Smooth muscle cell (in vitro differentiated cells): ENCODE measurements around the gene TRMT1. TPM values are rescaled to one million over a fixed set of nuclear protein-coding genes. Genes with fewer than 3 reads are reported as not detected.

ENCODE experiments used
- DNase-seq: peaks from one replicate; lab custom pipeline; 2025; ENCODE audit not compliant: unreplicated experiment; lab: John Stamatoyannopoulos, UW
- H2AFZ ChIP-seq: fragments of 200-600 bp; sonication (generic); 2 replicates; pipeline ENCODE4 v1.6.0; 2016; ENCODE audit warnings: antibody characterized with exemption, low read depth, mild to moderate bottlenecking
- H3F3A ChIP-seq: fragments of 200-600 bp; sonication (generic); 2 replicates; pipeline ENCODE4 v1.6.0; 2017; ENCODE audit warnings: antibody characterized with exemption, low read depth
- H3K27ac ChIP-seq: fragments of 200-600 bp; sonication (generic); 2 replicates; pipeline ENCODE4 v1.5.1; 2016; ENCODE audit warnings: low read depth, mild to moderate bottlenecking
- H3K27me3 ChIP-seq: fragments of 200-600 bp; sonication (generic); 2 replicates; pipeline ENCODE4 v1.6.1; 2016; ENCODE audit warnings: low read depth, mild to moderate bottlenecking
- H3K36me3 ChIP-seq: fragments of 200-600 bp; sonication (generic); 2 replicates; pipeline ENCODE4 v1.5.1; 2016; ENCODE audit warnings: low read depth
- H3K4me1 ChIP-seq: fragments of 200-600 bp; sonication (generic); 2 replicates; pipeline ENCODE4 v1.5.1; 2016; ENCODE audit warnings: low read depth
- H3K4me2 ChIP-seq: fragments of 200-600 bp; sonication (generic); 2 replicates; pipeline ENCODE4 v1.6.0; 2016; ENCODE audit warnings: mild to moderate bottlenecking
- H3K4me3 ChIP-seq: fragments of 200-600 bp; sonication (generic); 2 replicates; pipeline ENCODE4 v1.5.1; 2016; ENCODE audit warnings: mild to moderate bottlenecking
- H3K79me2 ChIP-seq: fragments of 200-600 bp; sonication (generic); 2 replicates; pipeline ENCODE4 v1.6.0; 2016; ENCODE audit warnings: low read depth, mild to moderate bottlenecking
- H3K9ac ChIP-seq: fragments of 200-600 bp; sonication (generic); 2 replicates; pipeline ENCODE4 v1.6.0; 2016; ENCODE audit warnings: low read depth
- H3K9me3 ChIP-seq: fragments of 200-600 bp; sonication (generic); replicated peaks from 2 replicates; pipeline ENCODE4 v1.5.1; 2016; ENCODE audit warnings: low read depth
- H4K20me1 ChIP-seq: fragments of 200-600 bp; sonication (generic); 2 replicates; pipeline ENCODE4 v1.6.0; 2016; ENCODE audit warnings: low read depth
- WGBS: methylation state at CpG from one replicate; pipeline ENCODE4 v1.1.7; 2016; ENCODE audit warnings: low lambda C conversion rate; 5-methylcytosine and 5-hydroxymethylcytosine counted together
- polyA plus RNA-seq: library from polyadenylated mRNA; unstranded; fragments of >200 nt; fragmentation: Nextera tagmentation; extraction: Ambion mirVana; gene quantifications from 2 replicates; pipeline ENCODE4 v1.2.1, GENCODE V29; 2016
- total RNA-seq: library from RNA; depleted of rRNA; stranded (reverse); fragments of >200 nt; gene quantifications from 2 replicates; pipeline ENCODE4 v1.2.3, GENCODE V29; 2014
- TF ChIP-seq, protein P1 (sequence below): fragments of 200-600 bp; sonication (generic); IDR thresholded peaks from 2 replicates; pipeline ENCODE4 v1.5.1; 2017; ENCODE audit warnings: borderline replicate concordance, mild to moderate bottlenecking, antibody characterized with exemption; ENCODE audit not compliant: insufficient read depth, poor library complexity, severe bottlenecking

The TRMT1 gene
- total and polyA plus RNA-seq, 2 experiments from 2014 or later, result 21.9 to 37.4 TPM

DNA sequence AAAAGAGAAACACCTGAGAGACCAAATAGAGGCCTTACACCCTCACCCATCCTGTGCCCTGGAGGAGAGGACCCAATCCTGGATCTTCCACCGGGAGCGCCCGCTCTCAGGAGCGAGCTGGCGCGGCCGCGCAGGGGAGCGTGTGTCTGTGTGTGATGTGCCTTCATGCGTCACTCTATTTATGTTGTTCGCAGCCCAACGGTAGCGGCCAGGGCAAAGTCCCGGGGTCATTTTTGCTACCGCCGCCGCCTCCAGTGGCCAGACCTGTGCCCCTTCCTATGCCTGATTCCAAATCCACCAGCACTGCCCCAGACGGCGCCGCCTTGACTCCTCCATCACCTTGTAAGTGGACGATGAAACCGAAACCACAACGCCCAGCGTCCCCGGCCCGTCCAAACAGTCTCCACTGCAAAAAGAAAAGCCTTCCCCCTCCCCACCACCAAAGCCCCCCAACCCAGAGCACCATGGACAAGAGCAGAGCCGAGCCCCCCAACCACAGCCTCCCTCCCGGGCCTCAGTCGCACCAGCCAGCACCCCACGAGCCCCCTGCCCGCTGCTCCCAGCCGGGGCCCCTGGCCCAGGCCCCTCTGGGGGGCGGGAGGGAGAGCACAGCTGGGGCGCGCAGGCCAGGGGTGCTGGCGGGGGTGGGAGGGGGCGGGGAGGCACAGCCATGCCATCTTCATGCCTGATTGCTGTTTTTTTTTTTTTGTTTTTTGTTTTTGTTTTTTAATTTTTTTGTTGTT lies 28.6 kb downstream of the TRMT1 start:
- Histone ChIP-seq H3K4me2 (no peak overlapping the region), H3K27ac (no peak overlapping the region), H3K4me1 (peaks cover 15% of the 10 kb centered on the region), H3K9me3 (no peaks in the 10 kb centered on the region), H3K79me2 (no peaks in the 10 kb centered on the region), H2AFZ (no peak overlapping the region), H3K36me3 (no peaks in the 10 kb centered on the region), H3K27me3 (no peaks in the 10 kb centered on the region), H3K9ac (no peak overlapping the region), H4K20me1 (no peaks in the 10 kb centered on the region), H3F3A (no peaks in the 10 kb centered on the region), H3K4me3 (no peak overlapping the region)
- 93% methylated on average over 21 of the region's 37 CpGs for WGBS
- TF ChIP-seq, protein P1, sequence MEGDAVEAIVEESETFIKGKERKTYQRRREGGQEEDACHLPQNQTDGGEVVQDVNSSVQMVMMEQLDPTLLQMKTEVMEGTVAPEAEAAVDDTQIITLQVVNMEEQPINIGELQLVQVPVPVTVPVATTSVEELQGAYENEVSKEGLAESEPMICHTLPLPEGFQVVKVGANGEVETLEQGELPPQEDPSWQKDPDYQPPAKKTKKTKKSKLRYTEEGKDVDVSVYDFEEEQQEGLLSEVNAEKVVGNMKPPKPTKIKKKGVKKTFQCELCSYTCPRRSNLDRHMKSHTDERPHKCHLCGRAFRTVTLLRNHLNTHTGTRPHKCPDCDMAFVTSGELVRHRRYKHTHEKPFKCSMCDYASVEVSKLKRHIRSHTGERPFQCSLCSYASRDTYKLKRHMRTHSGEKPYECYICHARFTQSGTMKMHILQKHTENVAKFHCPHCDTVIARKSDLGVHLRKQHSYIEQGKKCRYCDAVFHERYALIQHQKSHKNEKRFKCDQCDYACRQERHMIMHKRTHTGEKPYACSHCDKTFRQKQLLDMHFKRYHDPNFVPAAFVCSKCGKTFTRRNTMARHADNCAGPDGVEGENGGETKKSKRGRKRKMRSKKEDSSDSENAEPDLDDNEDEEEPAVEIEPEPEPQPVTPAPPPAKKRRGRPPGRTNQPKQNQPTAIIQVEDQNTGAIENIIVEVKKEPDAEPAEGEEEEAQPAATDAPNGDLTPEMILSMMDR, result no peak
- DNase-seq, result no peak

GRCh38 chr19:13087295-13087694 lies 29.2 kb downstream of the TRMT1 start:
- Histone ChIP-seq H3K4me2 (no peak overlapping the region), H3K27me3 (no peaks in the 10 kb centered on the region), H3K9ac (no peak overlapping the region), H3F3A (no peaks in the 10 kb centered on the region), H3K27ac (no peak overlapping the region), H4K20me1 (no peaks in the 10 kb centered on the region), H3K36me3 (no peaks in the 10 kb centered on the region), H3K4me1 (peaks cover 17% of the 10 kb centered on the region), H3K9me3 (no peaks in the 10 kb centered on the region), H3K4me3 (no peak overlapping the region), H3K79me2 (no peaks in the 10 kb centered on the region), H2AFZ (no peak overlapping the region)
- TF ChIP-seq, protein P1, result no peak
- DNase-seq, result no peak
- 94% methylated on average over 12 of the region's 12 CpGs for WGBS

DNA sequence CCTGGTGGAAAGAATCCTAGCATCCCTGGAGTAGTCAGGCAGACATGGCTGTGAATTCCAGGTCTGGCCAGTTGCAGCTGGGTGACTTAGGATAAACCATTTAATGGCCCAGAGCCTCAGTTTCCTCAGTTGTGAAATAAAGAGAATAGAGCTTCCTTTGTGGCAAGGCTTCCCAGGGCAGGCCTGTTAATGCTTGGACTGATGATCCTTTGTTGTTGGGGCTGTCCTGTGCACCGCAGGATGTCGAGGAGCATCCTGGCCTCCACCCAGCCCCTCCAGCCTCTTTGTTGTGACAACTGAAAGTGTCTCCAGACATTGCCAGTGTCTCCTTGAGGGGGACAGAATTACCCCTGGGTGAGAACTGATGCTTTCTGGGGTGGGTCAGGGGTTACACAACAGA lies 30.2 kb downstream of the TRMT1 start:
- Histone ChIP-seq H3K36me3 (no peaks in the 10 kb centered on the region), H3F3A (no peaks in the 10 kb centered on the region), H3K27me3 (no peaks in the 10 kb centered on the region), H3K9me3 (no peaks in the 10 kb centered on the region), H3K27ac (no peak overlapping the region), H3K9ac (no peak overlapping the region), H2AFZ (no peak overlapping the region), H3K79me2 (no peaks in the 10 kb centered on the region), H4K20me1 (no peaks in the 10 kb centered on the region), H3K4me2 (no peak overlapping the region), H3K4me1 (peaks cover 7% of the 10 kb centered on the region), H3K4me3 (no peak overlapping the region)
- no peak for DNase-seq
- 91% methylated on average over 2 of the region's 2 CpGs for WGBS
- TF ChIP-seq, protein P1, result no peak

DNA sequence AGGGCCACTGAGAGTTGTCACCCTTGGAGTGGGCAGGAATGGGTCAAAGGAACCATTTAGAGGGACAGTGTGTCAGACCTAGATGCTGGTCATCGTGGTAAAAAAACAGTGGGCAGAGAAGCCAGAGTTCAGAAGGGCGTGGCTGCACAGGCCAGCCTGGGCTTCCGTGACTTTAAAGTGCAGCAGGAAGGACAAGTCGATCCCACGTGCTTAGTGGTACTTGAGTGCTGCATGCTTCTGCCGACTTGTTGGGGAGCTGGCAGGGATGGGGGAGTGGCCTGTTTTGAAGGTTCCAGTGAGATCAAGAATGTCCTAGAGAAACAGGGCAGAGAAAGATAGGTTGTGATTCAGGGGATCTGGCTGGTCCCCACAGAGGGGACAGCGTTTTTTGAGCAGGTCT lies 30.9 kb downstream of the TRMT1 start:
- Histone ChIP-seq H3K4me2 (no peak overlapping the region), H3K79me2 (no peaks in the 10 kb centered on the region)

More for the DNA sequence above, 30.9 kb downstream of the TRMT1 start:
- TF ChIP-seq, protein P1, result no peak
- Histone ChIP-seq H3K27ac (no peak overlapping the region), H4K20me1 (no peaks in the 10 kb centered on the region), H3K9me3 (no peaks in the 10 kb centered on the region), H3K36me3 (no peaks in the 10 kb centered on the region), H3K4me1 (peaks cover 2% of the 10 kb centered on the region), H3K9ac (no peak overlapping the region), H2AFZ (no peak overlapping the region), H3K27me3 (no peaks in the 10 kb centered on the region), H3K4me3 (no peak overlapping the region), H3F3A (no peaks in the 10 kb centered on the region)
- DNase-seq, result no peak
- 53% methylated on average over 7 of the region's 7 CpGs for WGBS
